ENCODE results near the gene SLC30A1. TPM values are rescaled to one million over a fixed set of nuclear protein-coding genes. Genes with fewer than 3 reads are reported as not detected.

Gene SLC30A1
- total and polyA plus RNA-seq, 2 of the 13 experiments (the other 11 are each of a cell fraction or from before 2014, with no cell fraction given) = 5.9 to 24.4 TPM

DNA sequence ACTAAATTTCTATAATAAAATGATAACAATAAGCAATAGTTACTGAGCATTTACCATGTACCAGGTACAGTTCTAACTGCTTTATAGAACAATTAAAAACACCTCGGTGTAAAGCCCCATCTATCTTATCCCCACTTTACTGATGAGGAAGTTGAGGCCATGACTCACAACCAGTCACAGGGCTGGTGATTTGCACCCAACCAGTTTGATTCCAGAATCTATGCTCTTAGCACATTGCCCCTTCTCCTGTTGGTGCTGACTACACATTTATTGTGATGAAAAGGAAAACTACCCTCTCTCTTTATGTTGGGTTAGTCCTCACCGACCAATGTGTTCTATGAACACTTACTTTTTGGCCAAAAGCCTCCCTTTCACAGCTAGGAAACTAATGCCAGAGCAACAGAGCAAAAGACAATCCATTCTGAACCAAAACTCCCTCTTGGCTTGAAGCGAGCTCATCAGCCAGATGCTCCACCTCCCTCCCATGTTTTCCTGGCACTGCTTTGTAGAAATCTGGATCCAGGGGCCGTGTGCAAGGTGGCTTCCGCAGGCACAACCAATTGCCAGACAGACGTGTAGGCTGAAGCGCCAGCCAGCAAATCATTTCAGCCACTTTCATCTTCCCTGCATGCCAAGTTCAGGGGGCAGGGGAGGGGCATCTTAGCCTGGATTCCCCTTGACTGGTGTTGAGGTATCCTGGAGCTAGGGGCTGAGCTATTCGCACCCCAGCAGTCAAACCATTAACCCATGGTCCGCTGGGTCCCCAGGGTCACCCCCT lies 32.0 kb upstream of the SLC30A1 start (continued):
- TF ChIP-seq, protein P1, sequence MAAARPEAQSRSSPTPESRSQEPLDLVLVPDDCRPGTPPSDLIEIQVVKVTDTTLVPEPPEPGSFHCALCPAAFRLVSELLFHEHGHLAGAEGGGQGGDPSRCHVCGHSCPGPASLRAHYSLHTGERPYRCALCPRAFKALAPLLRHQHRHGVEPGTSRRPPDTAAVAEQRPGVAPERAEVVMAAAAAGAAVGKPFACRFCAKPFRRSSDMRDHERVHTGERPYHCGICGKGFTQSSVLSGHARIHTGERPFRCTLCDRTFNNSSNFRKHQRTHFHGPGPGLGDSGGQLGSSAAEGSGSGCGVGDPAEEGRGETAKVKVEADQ (CRISPR knock-in tag; IDR thresholded peaks at IDR 0.05; ENCODE audit: borderline replicate concordance) = no peak
- TF ChIP-seq ZNF674 (CRISPR knock-in tag; IDR thresholded peaks at IDR 0.05; ENCODE audit: low read depth) (no peak), ATF7-NPFF (CRISPR knock-in tag; IDR thresholded peaks at IDR 0.05; ENCODE audit: low read depth) (no peak), ZNF678 (CRISPR knock-in tag; IDR thresholded peaks at IDR 0.05) (no peak), ZBTB7B (CRISPR knock-in tag; IDR thresholded peaks at IDR 0.05) (no peak), ZNF274 (CRISPR knock-in tag; IDR thresholded peaks at IDR 0.05) (no peak), ZNF629 (CRISPR knock-in tag; conservative IDR thresholded peaks at IDR 0.05) (peak; percentile 86), HDAC2 (CRISPR knock-in tag; IDR thresholded peaks at IDR 0.05) (no peak), KDM5B (CRISPR knock-in tag; IDR thresholded peaks at IDR 0.05; ENCODE audit: borderline replicate concordance) (no peak), MIER3 (CRISPR knock-in tag; IDR thresholded peaks at IDR 0.05; ENCODE audit: borderline replicate concordance) (no peak)
- TF ChIP-seq, protein P2, sequence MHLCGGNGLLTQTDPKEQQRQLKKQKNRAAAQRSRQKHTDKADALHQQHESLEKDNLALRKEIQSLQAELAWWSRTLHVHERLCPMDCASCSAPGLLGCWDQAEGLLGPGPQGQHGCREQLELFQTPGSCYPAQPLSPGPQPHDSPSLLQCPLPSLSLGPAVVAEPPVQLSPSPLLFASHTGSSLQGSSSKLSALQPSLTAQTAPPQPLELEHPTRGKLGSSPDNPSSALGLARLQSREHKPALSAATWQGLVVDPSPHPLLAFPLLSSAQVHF (CRISPR knock-in tag; IDR thresholded peaks at IDR 0.05) = no peak
- TF ChIP-seq, protein P3, sequence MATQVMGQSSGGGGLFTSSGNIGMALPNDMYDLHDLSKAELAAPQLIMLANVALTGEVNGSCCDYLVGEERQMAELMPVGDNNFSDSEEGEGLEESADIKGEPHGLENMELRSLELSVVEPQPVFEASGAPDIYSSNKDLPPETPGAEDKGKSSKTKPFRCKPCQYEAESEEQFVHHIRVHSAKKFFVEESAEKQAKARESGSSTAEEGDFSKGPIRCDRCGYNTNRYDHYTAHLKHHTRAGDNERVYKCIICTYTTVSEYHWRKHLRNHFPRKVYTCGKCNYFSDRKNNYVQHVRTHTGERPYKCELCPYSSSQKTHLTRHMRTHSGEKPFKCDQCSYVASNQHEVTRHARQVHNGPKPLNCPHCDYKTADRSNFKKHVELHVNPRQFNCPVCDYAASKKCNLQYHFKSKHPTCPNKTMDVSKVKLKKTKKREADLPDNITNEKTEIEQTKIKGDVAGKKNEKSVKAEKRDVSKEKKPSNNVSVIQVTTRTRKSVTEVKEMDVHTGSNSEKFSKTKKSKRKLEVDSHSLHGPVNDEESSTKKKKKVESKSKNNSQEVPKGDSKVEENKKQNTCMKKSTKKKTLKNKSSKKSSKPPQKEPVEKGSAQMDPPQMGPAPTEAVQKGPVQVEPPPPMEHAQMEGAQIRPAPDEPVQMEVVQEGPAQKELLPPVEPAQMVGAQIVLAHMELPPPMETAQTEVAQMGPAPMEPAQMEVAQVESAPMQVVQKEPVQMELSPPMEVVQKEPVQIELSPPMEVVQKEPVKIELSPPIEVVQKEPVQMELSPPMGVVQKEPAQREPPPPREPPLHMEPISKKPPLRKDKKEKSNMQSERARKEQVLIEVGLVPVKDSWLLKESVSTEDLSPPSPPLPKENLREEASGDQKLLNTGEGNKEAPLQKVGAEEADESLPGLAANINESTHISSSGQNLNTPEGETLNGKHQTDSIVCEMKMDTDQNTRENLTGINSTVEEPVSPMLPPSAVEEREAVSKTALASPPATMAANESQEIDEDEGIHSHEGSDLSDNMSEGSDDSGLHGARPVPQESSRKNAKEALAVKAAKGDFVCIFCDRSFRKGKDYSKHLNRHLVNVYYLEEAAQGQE (IDR thresholded peaks at IDR 0.05; ENCODE audit: borderline replicate concordance in 1 of 2, low read depth in 1 of 2, low read length in 2 of 2) = no peak
- TF ChIP-seq, protein P4, sequence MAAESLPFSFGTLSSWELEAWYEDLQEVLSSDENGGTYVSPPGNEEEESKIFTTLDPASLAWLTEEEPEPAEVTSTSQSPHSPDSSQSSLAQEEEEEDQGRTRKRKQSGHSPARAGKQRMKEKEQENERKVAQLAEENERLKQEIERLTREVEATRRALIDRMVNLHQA (CRISPR knock-in tag; IDR thresholded peaks at IDR 0.05) = no peak
- TF ChIP-seq, protein P5, sequence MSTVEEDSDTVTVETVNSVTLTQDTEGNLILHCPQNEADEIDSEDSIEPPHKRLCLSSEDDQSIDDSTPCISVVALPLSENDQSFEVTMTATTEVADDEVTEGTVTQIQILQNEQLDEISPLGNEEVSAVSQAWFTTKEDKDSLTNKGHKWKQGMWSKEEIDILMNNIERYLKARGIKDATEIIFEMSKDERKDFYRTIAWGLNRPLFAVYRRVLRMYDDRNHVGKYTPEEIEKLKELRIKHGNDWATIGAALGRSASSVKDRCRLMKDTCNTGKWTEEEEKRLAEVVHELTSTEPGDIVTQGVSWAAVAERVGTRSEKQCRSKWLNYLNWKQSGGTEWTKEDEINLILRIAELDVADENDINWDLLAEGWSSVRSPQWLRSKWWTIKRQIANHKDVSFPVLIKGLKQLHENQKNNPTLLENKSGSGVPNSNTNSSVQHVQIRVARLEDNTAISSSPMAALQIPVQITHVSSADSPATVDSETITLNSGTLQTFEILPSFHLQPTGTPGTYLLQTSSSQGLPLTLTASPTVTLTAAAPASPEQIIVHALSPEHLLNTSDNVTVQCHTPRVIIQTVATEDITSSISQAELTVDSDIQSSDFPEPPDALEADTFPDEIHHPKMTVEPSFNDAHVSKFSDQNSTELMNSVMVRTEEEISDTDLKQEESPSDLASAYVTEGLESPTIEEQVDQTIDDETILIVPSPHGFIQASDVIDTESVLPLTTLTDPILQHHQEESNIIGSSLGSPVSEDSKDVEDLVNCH (CRISPR knock-in tag; IDR thresholded peaks at IDR 0.05) = no peak
- TF ChIP-seq, protein P6, sequence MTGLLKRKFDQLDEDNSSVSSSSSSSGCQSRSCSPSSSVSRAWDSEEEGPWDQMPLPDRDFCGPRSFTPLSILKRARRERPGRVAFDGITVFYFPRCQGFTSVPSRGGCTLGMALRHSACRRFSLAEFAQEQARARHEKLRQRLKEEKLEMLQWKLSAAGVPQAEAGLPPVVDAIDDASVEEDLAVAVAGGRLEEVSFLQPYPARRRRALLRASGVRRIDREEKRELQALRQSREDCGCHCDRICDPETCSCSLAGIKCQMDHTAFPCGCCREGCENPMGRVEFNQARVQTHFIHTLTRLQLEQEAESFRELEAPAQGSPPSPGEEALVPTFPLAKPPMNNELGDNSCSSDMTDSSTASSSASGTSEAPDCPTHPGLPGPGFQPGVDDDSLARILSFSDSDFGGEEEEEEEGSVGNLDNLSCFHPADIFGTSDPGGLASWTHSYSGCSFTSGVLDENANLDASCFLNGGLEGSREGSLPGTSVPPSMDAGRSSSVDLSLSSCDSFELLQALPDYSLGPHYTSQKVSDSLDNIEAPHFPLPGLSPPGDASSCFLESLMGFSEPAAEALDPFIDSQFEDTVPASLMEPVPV (CRISPR knock-in tag; IDR thresholded peaks at IDR 0.05) = no peak

All from HepG2 (cell line).